Endothelial cell of umbilical vein (primary cell): ENCODE measurements around the gene PDZD4.

Source experiments
- EZH2 ChIP-seq: IDR thresholded peaks from 2 replicates; pipeline ENCODE4 v1.6.1; 2012; ENCODE audit warnings: borderline replicate concordance, low read depth, mild to moderate bottlenecking, moderate library complexity, low read length, inconsistent platforms; ENCODE audit not compliant: severe bottlenecking
- FOS ChIP-seq: IDR thresholded peaks from 2 replicates; pipeline ENCODE4 v1.6.1; 2011; ENCODE audit warnings: mild to moderate bottlenecking, low read length, moderate library complexity, borderline replicate concordance; ENCODE audit not compliant: insufficient read depth
- GATA2 ChIP-seq: IDR thresholded peaks from 2 replicates; pipeline ENCODE4 v1.7.0; 2011; ENCODE audit warnings: low read depth, mild to moderate bottlenecking, moderate library complexity, mixed read lengths, low read length; ENCODE audit not compliant: insufficient read length, insufficient read depth
- JUN ChIP-seq: IDR thresholded peaks from 2 replicates; pipeline ENCODE4 v1.6.1; 2011; ENCODE audit warnings: borderline replicate concordance, low read depth; ENCODE audit not compliant: insufficient read length, insufficient read depth
- MYC ChIP-seq: IDR thresholded peaks from one replicate; pipeline ENCODE4 v1.6.1; 2011; ENCODE audit warnings: mild to moderate bottlenecking, low read depth, low read length
- POLR2A ChIP-seq: IDR thresholded peaks from 2 replicates; pipeline ENCODE4 v1.6.1; 2012; ENCODE audit warnings: low read depth, mild to moderate bottlenecking, control low read depth, low read length
- POLR2AphosphoS5 ChIP-seq: IDR thresholded peaks from 2 replicates; pipeline ENCODE4 v1.6.1; 2012; ENCODE audit warnings: low read depth, mild to moderate bottlenecking, control low read depth, low read length, moderate library complexity; ENCODE audit not compliant: insufficient read depth
- TF ChIP-seq, protein P1 (sequence below), 2 donors: IDR thresholded peaks; 1 replicate in 1 of 2; 2 replicates in 1 of 2; pipeline ENCODE4 v1.5.1; 2011; ENCODE audit warnings: low read length in 2 of 2, mild to moderate bottlenecking in 2 of 2, moderate library complexity in 2 of 2, control low read depth in 1 of 2, inconsistent platforms in 1 of 2, low read depth in 1 of 2; ENCODE audit not compliant: insufficient read depth in 1 of 2; ENCODE audit errors: extremely low read depth in 1 of 2

DNA sequence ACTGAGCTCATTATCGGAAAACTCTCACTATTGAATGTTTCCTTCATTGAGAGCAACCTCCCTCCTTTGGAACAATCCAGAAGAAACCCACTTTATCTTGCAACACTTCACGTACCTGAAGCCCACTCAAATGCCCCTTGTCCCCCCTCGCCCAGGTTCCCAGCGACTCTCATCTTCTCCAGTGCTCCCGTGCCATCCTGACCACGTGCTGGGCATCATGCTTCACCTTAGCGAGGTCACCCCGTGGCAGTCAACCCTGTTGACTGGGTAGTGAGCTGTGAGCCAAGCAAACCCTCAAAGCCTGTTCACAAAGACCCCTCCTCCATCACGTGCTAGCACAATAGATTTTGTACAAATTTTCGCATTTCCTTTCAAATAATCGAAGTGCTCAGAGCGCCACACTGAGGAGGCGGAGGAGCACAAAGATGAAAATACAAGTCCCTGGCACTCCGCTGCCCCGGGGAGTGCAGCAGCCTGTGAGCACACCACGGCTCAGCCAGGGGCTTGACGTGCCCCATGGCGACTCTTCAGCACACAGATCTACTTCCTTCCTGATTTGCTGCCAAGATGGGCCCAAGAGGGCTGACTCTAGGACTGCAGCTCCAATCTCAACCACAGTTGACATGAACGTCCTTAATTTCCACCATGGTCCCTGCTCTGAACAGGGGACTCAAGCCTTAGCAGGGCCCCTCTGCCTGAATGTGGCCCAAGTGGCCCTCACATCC is 15.6 kb downstream of the PDZD4 start:
- TF ChIP-seq, protein P1, sequence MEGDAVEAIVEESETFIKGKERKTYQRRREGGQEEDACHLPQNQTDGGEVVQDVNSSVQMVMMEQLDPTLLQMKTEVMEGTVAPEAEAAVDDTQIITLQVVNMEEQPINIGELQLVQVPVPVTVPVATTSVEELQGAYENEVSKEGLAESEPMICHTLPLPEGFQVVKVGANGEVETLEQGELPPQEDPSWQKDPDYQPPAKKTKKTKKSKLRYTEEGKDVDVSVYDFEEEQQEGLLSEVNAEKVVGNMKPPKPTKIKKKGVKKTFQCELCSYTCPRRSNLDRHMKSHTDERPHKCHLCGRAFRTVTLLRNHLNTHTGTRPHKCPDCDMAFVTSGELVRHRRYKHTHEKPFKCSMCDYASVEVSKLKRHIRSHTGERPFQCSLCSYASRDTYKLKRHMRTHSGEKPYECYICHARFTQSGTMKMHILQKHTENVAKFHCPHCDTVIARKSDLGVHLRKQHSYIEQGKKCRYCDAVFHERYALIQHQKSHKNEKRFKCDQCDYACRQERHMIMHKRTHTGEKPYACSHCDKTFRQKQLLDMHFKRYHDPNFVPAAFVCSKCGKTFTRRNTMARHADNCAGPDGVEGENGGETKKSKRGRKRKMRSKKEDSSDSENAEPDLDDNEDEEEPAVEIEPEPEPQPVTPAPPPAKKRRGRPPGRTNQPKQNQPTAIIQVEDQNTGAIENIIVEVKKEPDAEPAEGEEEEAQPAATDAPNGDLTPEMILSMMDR (IDR thresholded peaks at IDR 0.05; ENCODE audit: extremely low read depth in 1 of 2, insufficient read depth in 1 of 2, low read depth in 1 of 2, low read length in 2 of 2), result no peak
- TF ChIP-seq POLR2AphosphoS5 (no peak), POLR2A (no peak), EZH2 (no peak), FOS (no peak), MYC (no peak), JUN (no peak), GATA2 (no peak)
